HG02678 (cell line): ENCODE measurements around the gene CD52.
A peak's percentile ranks its signal among the peaks of the same experiment; 100 is the strongest.
"Not testable (repeated sequence)": the region's sequence is repeated elsewhere in the genome, so short reads cannot be mapped to it uniquely, and the experiment has no call there.

Source experiments
- ATAC-seq: cut with Tn5 transposase; IDR thresholded peaks from one replicate; pipeline ENCODE4 v1.9.1; 2021; ENCODE audit warnings: mild to moderate bottlenecking, moderate library complexity; ENCODE audit not compliant: unreplicated experiment

Gene CD52

GRCh38 chr1:26329380-26329779 is 11.6 kb downstream of the CD52 start:
- not testable (repeated sequence) for ATAC-seq

DNA sequence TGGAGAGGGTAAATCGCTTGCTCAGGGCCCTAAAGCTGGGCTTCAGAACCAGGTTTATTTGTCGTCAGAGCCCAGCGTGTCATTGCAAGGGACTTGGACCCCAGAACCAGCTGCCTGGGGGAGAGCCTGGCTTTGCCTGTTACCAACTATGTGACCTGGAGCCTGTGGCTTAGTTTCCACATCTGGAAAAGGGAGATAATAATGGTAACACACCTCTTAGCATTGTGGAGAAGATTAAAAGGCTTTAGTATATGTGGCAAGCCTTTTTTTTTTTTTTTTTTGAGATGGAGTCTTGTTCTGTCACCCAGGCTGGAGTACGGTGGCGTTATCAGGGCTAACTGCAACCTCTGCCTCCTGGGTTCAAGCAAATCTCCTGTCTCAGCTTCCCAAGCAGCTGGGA is 12.5 kb downstream of the CD52 start:
- no peak for ATAC-seq

GRCh38 chr1:26333312-26333711 is 15.6 kb downstream of the CD52 start:
- ATAC-seq, result not testable (repeated sequence)

- peak; percentile 20 for ATAC-seq
These were observed 18.2 kb downstream of the CD52 start for GRCh38 chr1:26335774-26336476.

GRCh38 chr1:26336477-26337205 is 18.9 kb downstream of the CD52 start:
- ATAC-seq, result peak; percentile 70

GRCh38 chr1:26337206-26337535 is 19.4 kb downstream of the CD52 start:
- no peak for ATAC-seq

- ATAC-seq, result no peak
These were observed 19.9 kb downstream of the CD52 start for GRCh38 chr1:26337625-26338024.

GRCh38 chr1:26338670-26339069 is 20.9 kb downstream of the CD52 start:
- ATAC-seq, result no peak

DNA sequence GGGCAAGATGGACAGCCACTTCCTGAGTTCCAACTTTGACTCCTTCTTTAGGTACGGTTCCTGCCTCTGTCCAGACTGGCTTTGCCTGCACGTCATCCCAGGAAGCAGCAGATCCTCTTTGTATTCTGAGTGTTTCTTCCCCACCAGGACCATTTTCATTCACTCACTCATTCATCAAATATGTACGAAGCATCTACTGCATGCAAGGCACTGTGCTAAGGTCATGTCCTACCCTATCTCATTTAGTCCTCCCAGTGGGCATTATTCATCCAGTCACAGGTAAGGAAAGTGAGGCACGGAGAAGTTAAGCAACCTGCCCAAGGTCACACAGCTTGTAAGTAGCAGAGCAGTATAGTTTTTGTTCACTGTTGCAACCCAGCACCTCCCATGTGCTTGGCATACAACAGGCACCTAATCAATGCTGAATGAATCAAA is 22.3 kb downstream of the CD52 start:
- ATAC-seq, result no peak

- no peak for ATAC-seq
These were observed 26.6 kb downstream of the CD52 start for GRCh38 chr1:26344147-26344920.

- ATAC-seq, result no peak
These were observed 28.0 kb downstream of the CD52 start for GRCh38 chr1:26345718-26346117.

DNA sequence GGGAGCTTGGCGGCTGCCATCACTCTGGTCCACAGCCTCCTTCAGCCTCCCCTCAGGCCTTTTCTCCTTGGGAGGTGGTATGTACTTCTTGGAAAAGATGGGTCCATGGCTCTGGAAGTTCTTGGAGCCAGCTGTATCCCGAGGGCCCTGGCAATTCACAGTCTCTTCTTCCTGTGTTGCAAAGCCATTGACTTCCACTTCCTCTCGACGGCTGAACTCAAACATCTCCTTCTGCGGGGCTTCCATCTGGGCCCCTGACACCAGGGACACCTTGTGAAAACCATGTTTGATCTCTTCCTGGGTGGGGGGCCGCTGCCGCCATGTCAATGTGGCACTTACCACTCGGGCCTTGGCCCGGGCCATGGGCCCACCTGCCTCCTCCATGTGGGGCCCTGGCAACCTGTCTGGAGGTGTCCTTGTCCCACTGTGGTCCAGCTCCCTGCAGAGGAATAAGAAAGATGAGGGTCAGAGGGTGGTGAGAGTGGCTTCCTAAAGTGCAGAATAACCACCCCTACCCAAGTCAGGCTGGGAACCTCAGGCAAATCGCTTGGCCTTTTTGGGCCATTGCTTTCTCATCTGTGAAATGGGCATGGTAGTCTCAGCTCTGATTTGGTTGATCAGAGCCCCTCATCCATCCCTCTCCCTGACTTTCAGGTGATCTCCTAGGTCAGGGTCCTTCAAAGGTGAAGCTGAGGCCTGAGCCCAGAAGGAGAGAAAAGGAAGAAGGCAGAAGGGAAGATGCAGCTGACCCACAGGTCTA is 28.7 kb downstream of the CD52 start:
- no peak for ATAC-seq

- no peak for ATAC-seq
These were observed 31.6 kb downstream of the CD52 start for GRCh38 chr1:26349188-26349876.

DNA sequence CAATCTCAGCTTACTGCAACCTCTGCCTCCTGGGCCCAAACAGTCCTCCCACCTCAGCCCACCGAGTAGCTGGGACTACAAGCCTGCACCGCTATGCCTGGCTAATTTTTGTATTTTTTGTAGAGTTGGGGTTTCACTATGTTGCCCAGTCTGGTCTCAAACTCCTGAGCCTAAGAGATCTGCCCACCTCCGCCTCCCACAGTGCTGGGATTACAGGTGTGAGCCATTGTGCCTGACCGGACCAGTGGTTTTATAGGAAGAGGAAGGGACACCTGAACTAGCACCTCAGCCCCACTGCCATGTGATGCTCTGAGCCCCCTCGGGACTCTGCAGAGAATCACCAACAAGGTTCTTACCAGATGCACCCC is 32.1 kb downstream of the CD52 start:
- no peak for ATAC-seq

GRCh38 chr1:26350343-26350700 is 32.6 kb downstream of the CD52 start:
- no peak for ATAC-seq

DNA sequence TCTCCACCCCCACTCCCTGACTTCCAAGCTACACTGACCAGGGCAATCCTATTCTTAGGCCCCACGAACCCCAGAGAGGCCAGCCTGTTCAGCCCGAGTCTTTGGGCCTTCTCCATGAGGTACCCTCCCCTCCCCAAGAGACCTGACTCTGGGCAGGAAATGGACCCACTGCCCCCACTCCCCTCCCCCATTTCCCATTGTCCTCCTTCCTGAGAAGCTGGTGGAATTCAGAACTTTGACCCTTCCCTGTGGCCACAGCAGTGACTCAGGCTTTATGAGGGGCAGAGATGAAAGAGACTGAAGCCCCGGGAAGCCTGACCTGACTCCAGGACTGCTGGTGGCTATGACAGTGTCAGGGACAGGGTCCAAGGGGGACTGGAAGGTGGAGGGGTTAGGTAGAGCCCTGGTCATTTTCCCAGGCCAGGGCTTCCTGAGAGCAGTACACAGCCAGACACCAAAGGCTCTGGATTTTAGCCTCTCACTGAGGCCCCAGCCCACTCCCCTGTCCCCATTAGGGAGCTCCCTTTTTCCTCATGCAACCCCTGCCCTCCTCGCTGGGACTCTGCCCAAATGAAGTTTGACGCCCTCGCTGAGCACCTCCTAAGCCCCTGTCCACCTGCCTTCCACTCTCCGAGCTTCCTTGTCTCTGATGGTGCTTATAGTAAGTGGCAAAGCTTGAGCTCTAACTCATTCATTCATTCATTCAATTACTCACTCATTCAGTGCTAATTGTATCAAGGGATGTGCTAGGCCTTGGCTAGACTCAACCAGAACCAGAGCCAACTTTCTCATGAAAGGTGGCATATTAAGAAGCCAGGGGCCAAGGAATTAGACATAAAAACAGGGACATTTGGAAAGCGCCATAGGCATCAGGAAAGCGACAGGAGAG is 33.2 kb downstream of the CD52 start:
- no peak for ATAC-seq

GRCh38 chr1:26351590-26352337 is 34.0 kb downstream of the CD52 start:
- ATAC-seq, result no peak

- ATAC-seq, result no peak
These were observed 34.6 kb downstream of the CD52 start for GRCh38 chr1:26352338-26352679.

DNA sequence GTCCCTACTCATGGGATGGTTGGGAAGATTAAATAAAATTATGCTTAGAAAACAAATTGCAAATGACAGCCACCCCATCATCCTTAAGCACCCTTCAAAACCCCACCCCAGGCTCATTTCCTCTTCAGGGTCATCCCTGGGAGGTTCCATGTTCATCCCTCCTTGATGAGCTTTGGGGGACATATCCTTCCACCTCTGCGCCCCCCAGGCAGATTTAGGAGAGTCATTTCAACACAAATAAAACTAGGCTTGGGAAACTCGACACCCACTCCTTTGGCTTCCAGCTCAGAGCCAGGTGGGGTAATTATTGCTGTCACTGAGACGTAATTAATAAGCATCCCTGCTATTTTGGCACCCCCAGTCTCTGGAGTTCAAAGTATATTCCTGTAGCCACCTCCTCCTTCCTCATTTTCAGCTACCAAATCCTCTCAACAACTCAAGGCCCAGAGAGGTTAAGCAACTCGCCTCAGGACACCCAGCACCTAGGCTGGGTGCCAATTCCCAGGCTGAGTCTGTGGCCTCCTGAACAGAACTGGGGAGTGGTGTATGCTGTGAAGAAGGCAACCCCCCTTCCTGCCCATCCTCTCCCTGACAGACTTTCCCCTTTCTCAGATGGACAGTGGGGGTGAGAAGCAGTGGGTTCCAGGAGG is 35.6 kb downstream of the CD52 start:
- no peak for ATAC-seq
